GM23338 (cell line): Measurements from ENCODE around the gene CHIC2.
A peak's percentile ranks its signal among the peaks of the same experiment; 100 is the strongest.

ENCODE experiments used
- CTCF ChIP-seq, 2 experiments: fragments of 200-600 bp in 1 of 2; sonication (generic) in 1 of 2; conservative IDR thresholded peaks; 2 replicates each; pipeline versions ENCODE4 v1.5.1 to v1.6.1; 2016 to 2017; ENCODE audit warnings: antibody characterized with exemption in 2 of 2, low read depth in 2 of 2, mild to moderate bottlenecking in 2 of 2, moderate library complexity in 1 of 2
- EZH2 ChIP-seq: fragments of 200-600 bp; sonication (generic); IDR thresholded peaks from one replicate; pipeline ENCODE4 v1.8.0; 2017; ENCODE audit warnings: antibody characterized with exemption, mild to moderate bottlenecking, low read depth; ENCODE audit not compliant: unreplicated experiment
- EZH2phosphoT487 ChIP-seq: fragments of 200-600 bp; sonication (generic); IDR thresholded peaks from one replicate; pipeline ENCODE4 v1.8.1; 2018; ENCODE audit warnings: antibody characterized with exemption; ENCODE audit not compliant: unreplicated experiment
- JUNB ChIP-seq: IDR thresholded peaks from one replicate; pipeline ENCODE4 v1.6.1; 2016; ENCODE audit warnings: antibody characterized with exemption; ENCODE audit not compliant: unreplicated experiment
- NANOG ChIP-seq: IDR thresholded peaks from 2 replicates; pipeline ENCODE4 v1.6.1; 2016; ENCODE audit warnings: antibody characterized with exemption, borderline replicate concordance
- POLR2AphosphoS5 ChIP-seq: IDR thresholded peaks from 2 replicates; pipeline ENCODE4 v1.6.1; 2016; ENCODE audit warnings: antibody characterized with exemption, low read depth
- REST ChIP-seq: IDR thresholded peaks from one replicate; pipeline ENCODE4 v1.6.1; 2018; ENCODE audit warnings: antibody characterized with exemption; ENCODE audit not compliant: unreplicated experiment

- no peak for TF ChIP-seq JUNB
- TF ChIP-seq CTCF (conservative IDR thresholded peaks at IDR 0.05; ENCODE audit: low read depth in 2 of 2): no peak
- TF ChIP-seq EZH2: peak; percentile 24
- TF ChIP-seq EZH2phosphoT487: no peak
- no peak for TF ChIP-seq NANOG
- no peak for TF ChIP-seq POLR2AphosphoS5
- no peak for TF ChIP-seq REST
Measured at GRCh38 chr4:54097152-54097551, 32.7 kb upstream of the CHIC2 start.
